Muscle layer of duodenum (tissue), 2 donors: Measurements from ENCODE around the gene BCR.
"Not testable (repeated sequence)": the region's sequence is repeated elsewhere in the genome, so short reads cannot be mapped to it uniquely, and the experiment has no call there.

ENCODE experiments used
- H3K27ac ChIP-seq: one replicate; pipeline ENCODE4 v1.7.0; 2013; ENCODE audit warnings: mild to moderate bottlenecking, low read length
- H3K27me3 ChIP-seq: one replicate; pipeline ENCODE4 v1.7.0; 2013; ENCODE audit warnings: low read depth, mild to moderate bottlenecking, control low read depth, low read length
- H3K36me3 ChIP-seq, 2 donors: one replicate each; pipeline ENCODE4 v1.7.0; 2013; ENCODE audit warnings: low read length in 2 of 2, control low read depth in 1 of 2, mild to moderate bottlenecking in 1 of 2; ENCODE audit not compliant: insufficient read depth in 2 of 2, control insufficient read depth in 1 of 2
- H3K4me1 ChIP-seq, 2 donors: one replicate each; pipeline ENCODE4 v1.7.0; 2013; ENCODE audit warnings: low read length in 2 of 2, mild to moderate bottlenecking in 2 of 2, control low read depth in 1 of 2, moderate library complexity in 1 of 2; ENCODE audit not compliant: insufficient read depth in 2 of 2, control insufficient read depth in 1 of 2
- H3K4me3 ChIP-seq, 2 donors: one replicate each; pipeline ENCODE4 v1.7.0; 2013; ENCODE audit warnings: low read length in 2 of 2, low read depth in 1 of 2, mild to moderate bottlenecking in 1 of 2
- H3K9me3 ChIP-seq, 2 donors: one replicate each; pipeline ENCODE4 v1.7.0; 2013; ENCODE audit warnings: low read length in 2 of 2, control low read depth in 1 of 2, mild to moderate bottlenecking in 1 of 2; ENCODE audit not compliant: control insufficient read depth in 1 of 2
- donor health status: healthy.

BCR gene

DNA sequence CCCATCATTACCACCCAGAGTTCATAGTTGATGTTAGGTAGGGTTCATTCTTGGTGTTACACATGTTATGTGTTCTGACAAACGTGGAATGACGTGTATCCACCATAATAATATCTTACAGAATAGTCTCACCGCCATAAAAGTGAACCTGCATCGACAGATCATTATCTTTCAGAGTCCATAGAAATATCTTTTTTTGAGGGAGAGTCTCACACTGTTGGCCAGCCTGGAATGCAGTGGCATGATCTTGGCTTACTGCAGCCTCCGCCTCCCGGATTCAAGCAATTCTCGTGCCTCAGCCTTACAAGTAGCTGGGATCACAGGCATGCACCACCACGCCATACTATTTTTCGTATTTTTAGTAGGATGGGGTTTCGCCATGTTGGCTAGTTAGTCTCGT is 113.9 kb downstream of the BCR start:
- no peaks in the 10 kb centered on the region for H3K4me1 ChIP-seq
- H3K4me3 ChIP-seq: no peak overlapping the region
- peaks cover 43 to 51% of the 10 kb centered on the region in 2 donors for H3K36me3 ChIP-seq
- no peaks in the 10 kb centered on the region for H3K27me3 ChIP-seq
- H3K9me3 ChIP-seq: no peaks in the 10 kb centered on the region
- H3K27ac ChIP-seq: no peak overlapping the region

DNA sequence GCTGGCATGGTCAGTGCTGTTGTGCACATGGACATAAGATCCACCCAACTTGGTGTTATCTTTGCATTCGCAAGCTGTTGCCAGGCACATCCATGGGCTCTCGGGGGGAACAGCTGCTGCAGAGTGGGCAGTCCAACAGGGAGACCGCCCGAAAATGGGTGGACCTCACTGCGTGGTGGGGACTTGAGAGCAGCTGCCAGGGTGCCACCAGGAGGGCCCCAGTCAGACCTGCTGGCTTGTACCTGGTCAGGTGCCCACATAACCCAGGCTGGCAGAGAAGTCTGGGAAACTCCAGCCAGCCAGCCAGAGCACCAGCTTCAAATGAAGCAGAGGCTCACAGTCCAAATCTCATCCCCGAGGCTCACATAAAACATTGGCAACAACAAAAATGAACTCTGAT is 120.2 kb downstream of the BCR start:
- Histone ChIP-seq H3K27me3 (no peaks in the 10 kb centered on the region), H3K4me3 (no peak overlapping the region), H3K27ac (no peak overlapping the region), H3K36me3 (peaks cover 15 to 40% of the 10 kb centered on the region in 2 donors), H3K9me3 (no peaks in the 10 kb centered on the region), H3K4me1 (peaks cover 0 to 3% of the 10 kb centered on the region in 2 donors)

DNA sequence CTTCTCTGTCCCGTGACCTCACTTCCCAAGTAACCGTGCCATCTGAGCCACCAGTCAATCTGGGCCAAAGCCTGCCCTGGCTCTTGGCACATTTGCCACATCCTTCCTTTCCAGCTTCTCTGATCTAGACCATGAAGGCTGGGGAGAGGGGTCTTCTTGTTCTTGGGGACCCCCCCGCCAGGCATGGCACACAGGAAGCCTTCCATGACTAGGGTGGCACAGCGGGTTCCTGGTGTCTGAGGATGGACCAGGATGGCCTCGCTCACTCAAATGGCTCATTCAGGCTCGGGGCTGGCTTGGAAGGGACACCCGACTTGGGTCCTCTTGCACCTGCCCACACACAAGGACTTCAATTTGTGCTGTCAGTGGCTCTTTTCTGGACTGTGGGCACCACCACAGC is 121.3 kb downstream of the BCR start:
- peaks cover 0 to 14% of the 10 kb centered on the region in 2 donors for H3K4me1 ChIP-seq
- H3K36me3 ChIP-seq: peaks cover 12 to 36% of the 10 kb centered on the region in 2 donors
- no peak overlapping the region for H3K27ac ChIP-seq
- H3K27me3 ChIP-seq: no peaks in the 10 kb centered on the region
- H3K9me3 ChIP-seq: no peaks in the 10 kb centered on the region
- no peak overlapping the region for H3K4me3 ChIP-seq

DNA sequence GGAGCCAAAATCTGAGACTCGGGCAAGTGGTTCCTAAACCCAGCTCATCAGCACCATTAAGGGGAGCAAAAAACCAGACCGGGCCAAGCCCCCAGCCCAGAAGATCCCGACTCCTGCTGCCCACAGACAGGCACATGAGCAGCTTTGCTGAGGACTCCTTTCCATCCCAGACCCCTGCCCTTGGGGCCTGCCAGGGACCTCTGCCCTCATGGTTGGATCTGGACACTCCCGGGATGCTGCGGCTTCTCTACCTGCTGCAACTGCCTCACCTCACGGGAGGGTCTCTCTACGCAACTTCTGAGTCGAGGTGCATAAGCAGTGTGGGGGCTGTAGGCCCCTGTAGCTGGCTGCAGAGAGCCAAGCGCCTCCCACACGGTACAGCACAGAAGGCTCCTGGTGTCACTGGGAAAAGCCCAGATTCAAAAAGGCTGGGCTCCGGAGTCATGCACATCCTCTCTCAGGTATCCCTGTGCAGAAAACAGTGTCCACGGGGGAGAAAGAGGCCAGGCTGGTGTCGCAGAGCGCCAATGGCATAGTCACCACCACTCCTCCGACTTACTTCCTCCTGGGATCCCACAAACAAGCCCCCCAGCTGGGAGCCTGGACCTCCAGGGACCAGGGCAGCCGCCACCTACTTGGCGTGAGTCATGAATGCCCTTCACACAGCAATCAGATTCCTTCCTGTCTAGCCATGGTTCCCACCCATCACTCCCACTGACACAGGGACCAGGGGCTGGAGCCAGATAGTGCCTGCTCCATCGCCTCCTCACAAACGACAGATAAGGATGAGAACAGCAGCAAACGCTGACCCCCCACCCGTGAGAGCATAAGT is 122.1 kb downstream of the BCR start:
- no peaks in the 10 kb centered on the region for H3K27me3 ChIP-seq
- peaks cover 0 to 16% of the 10 kb centered on the region in 2 donors for H3K4me1 ChIP-seq
- H3K27ac ChIP-seq: no peak overlapping the region
- no peak overlapping the region for H3K4me3 ChIP-seq
- peaks cover 9 to 34% of the 10 kb centered on the region in 2 donors for H3K36me3 ChIP-seq
- no peaks in the 10 kb centered on the region for H3K9me3 ChIP-seq

DNA sequence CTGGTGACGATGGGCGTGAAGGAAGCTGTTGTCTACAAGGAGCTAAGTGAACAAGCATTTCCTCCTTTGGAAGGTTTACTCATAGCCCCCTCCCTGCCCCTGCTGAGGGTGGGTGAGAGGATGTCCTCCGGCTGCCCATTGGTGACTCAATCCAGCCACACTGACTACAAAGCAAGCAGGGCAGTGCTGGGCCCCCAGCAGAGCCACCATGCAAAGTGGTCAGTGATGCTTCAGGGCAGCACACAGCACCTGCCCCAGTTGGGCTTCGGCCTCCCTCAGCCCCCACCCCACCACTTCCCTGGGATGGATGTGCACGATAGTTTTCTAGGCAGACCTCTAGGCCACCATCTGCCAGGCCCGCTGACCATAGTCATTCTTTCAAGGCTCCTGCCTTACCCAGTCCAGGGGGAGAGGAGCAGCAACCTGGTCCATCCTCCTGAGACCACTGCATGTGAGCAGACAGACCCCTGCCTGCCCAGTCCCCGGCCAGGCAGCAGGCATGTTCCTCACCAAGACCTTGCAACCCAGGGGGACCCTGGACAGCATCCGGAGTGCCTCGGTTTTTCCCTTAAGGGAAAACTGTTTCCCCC is 125.1 kb downstream of the BCR start:
- Histone ChIP-seq H3K27me3 (no peaks in the 10 kb centered on the region), H3K9me3 (no peaks in the 10 kb centered on the region), H3K27ac (peak overlapping the region; percentile 74), H3K36me3 (peaks cover 0 to 27% of the 10 kb centered on the region in 2 donors), H3K4me1 (peaks cover 0 to 16% of the 10 kb centered on the region in 2 donors), H3K4me3 (no peak overlapping the region)

DNA sequence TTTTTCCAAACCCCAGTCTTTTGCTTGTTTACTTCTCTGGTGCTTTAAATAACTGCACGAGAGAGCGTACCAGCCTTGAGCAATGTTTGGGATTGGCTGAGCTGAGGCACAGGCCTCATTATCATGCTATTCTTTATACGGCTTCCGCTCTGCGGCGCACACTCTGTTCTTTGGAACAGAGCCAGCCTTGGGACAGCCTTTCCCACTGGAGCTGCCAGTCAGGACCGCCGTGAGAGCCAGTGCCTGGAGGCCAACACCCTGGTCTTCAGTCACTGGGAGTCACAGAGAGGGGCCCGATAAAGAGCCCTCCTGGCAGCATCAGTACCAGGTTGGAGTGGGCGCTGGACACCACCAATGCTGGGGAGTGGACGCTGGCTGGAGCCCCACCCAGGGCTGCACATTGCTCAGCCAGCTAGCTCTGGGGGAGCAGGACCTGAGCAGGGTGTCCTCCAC is 125.6 kb downstream of the BCR start:
- Histone ChIP-seq H3K27ac (peak overlapping the region; percentile 74), H3K4me3 (no peak overlapping the region), H3K36me3 (peaks cover 0 to 22% of the 10 kb centered on the region in 2 donors), H3K4me1 (peaks cover 0 to 16% of the 10 kb centered on the region in 2 donors), H3K27me3 (no peaks in the 10 kb centered on the region), H3K9me3 (no peaks in the 10 kb centered on the region)

DNA sequence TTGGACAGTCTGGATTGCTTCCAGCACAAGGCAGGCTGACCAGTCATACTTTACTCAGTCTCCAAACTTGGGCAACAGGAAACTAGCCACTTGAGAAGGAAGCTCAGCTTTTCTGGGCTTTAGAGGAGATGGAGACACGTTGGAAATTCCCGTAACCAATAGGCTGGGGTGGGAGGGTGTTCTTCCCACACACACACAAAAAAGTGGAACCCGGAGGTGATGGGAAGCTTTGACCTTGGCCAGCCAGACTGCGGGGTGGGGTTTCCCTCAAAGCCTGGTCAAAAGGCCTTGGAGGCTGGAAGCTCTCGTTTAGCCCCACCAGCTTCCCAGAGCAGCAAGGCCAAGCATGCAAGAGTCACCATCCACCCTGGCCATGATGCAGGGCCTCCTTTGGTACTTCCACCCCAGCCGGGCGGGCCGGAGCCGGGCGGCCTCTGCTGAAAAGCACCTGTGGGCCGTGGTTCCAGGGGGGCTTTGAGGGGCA is 126.2 kb downstream of the BCR start:
- H3K4me3 ChIP-seq: no peak overlapping the region
- no peaks in the 10 kb centered on the region for H3K9me3 ChIP-seq
- no peak overlapping the region for H3K27ac ChIP-seq
- H3K4me1 ChIP-seq: peaks cover 0 to 16% of the 10 kb centered on the region in 2 donors
- peaks cover 0 to 17% of the 10 kb centered on the region in 2 donors for H3K36me3 ChIP-seq
- H3K27me3 ChIP-seq: no peaks in the 10 kb centered on the region

DNA sequence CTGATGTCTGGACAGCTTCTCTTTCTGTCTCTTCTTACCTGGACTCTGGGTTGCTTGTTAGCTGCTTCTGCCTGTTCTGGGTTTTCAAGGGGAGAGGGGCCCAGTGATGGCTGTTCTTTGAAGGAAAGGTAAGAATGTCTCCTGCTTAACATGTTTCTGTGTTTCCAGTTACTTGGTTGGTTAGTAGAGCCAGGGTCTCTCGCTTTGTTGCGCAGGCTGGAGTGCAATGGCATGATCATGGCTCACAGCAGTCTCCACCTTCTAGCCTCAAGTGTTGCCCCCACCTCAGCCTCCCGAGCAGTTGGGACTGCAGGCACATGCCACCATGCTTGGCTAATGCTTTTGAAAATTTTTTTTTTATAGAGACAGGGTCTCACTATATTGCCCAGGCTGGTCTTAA is 126.6 kb downstream of the BCR start:
- Histone ChIP-seq H3K27me3 (no peaks in the 10 kb centered on the region), H3K27ac (no peak overlapping the region), H3K4me3 (no peak overlapping the region), H3K4me1 (peaks cover 0 to 16% of the 10 kb centered on the region in 2 donors), H3K9me3 (no peaks in the 10 kb centered on the region), H3K36me3 (peaks cover 0 to 16% of the 10 kb centered on the region in 2 donors)

DNA sequence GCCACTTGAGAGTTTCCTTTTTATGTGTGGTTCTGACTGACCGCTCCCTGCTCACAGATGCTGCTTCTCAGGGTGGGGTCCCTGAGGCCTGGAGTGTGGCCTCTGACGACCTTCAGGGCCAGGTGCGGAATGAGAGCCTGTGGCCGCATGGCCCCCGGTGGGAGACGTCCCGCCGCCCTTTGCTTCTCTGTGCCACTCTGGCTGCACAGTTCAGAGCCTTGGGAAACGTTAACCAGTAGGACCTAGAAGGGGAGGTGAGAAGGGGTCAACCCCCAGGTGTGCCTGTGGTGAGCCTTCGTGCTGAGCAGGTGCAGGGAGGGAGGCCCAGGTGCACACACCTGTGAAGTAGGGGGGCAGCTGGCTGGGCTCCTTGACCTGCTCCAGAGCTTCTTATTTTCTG is 127.2 kb downstream of the BCR start:
- not testable (repeated sequence) for H3K9me3 ChIP-seq, H3K27ac ChIP-seq, H3K4me3 ChIP-seq, H3K27me3 ChIP-seq
- Histone ChIP-seq H3K36me3 (peaks cover 0 to 14% of the 10 kb centered on the region in 2 donors), H3K4me1 (peaks cover 0 to 16% of the 10 kb centered on the region in 2 donors)

DNA sequence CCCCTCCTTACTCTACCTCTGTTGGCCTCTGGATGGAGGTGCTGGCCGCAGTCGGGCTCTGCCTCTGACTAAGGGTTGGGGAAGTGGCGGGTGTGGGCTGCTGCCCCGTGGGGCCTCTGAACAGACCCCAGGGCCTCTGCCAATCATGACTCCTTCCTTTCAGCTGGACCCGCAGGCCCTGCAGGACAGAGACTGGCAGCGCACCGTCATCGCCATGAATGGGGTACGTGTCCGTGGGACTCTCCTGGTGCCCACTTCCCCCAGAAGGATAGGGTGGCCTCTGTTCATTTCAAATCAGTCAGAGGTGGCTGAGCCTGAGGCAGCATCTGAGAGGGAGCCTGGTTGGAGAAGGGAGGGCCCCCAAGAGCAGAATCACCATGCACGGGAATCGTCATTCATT is 129.0 kb downstream of the BCR start:
- not testable (repeated sequence) for H3K27ac ChIP-seq, H3K4me3 ChIP-seq, H3K27me3 ChIP-seq, H3K9me3 ChIP-seq
- peaks cover 0 to 22% of the 10 kb centered on the region in 2 donors for H3K36me3 ChIP-seq
- H3K4me1 ChIP-seq: peaks cover 0 to 16% of the 10 kb centered on the region in 2 donors

DNA sequence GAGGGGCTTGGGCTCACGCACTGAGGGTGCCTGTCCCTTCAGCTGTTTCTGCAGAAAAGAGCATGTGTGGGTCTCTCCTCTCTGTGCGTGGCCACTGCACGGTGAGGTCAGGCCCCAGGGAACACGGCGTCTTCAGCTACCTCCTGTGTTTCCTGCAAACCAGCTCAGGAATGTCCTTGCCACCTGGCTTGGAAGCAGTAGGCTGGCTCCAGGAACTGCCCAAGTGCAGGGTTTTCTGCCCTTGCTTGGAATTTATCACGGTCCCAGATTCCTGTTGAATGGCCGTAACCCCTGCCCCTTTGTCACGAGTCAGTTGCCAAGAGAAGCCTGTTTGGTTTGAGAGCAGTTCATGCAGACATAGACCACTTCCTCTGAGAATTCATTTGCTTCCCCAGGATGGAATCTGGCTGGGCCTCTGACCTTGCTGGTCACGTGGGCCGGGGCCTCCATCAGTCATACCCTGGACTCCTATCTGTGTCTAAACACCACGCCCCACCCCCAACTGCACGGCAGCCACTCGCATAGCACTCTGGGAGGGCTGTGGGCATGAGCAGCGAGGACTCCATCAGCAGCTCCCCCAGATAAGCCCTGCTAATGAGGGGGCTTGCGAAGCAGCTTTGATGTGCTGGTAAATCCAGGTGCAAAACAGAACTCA is 130.3 kb downstream of the BCR start:
- Histone ChIP-seq H3K4me1 (peaks cover 0 to 12% of the 10 kb centered on the region in 2 donors), H3K36me3 (peaks cover 0 to 22% of the 10 kb centered on the region in 2 donors)
- not testable (repeated sequence) for H3K27ac ChIP-seq, H3K27me3 ChIP-seq, H3K9me3 ChIP-seq, H3K4me3 ChIP-seq
